ENCODE measurements around the gene RIC1.

The RIC1 gene

DNA sequence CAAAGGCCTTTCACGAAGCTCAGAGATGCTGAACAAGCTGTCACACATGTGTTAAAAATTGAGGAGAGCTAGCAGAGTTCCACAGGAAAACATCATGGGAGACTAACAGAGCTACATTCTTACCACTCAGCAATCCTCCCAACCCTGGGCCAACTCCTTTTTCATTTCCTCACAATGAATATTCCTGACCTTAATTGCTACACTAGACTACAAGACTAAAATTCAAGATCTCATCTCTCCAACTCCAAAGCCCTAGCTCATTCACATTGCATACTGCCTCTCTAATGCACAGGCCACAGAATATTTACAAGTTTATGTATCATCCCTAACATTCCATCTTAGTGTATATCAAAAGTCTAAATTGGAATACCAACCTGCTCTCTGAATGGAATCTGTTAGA lies 182.8 kb downstream of the RIC1 start:
- Histone ChIP-seq H3K4me3 (ENCODE audit: low read depth, low read length) (no peak overlapping the region), H3K4me1 (ENCODE audit: control insufficient read depth, insufficient read depth, low read length) (no peaks in the 10 kb centered on the region), H3K9ac (ENCODE audit: low read depth, low read length) (no peak overlapping the region), H3K9me3 (ENCODE audit: control insufficient read depth, insufficient read depth, low read length) (no peaks in the 10 kb centered on the region), H3K27ac (ENCODE audit: low read depth, low read length) (no peak overlapping the region), H3K36me3 (ENCODE audit: control insufficient read depth, insufficient read depth, low read length) (peaks cover 18% of the 10 kb centered on the region), H3K27me3 (ENCODE audit: control insufficient read depth, insufficient read depth, low read length) (no peaks in the 10 kb centered on the region)

DNA sequence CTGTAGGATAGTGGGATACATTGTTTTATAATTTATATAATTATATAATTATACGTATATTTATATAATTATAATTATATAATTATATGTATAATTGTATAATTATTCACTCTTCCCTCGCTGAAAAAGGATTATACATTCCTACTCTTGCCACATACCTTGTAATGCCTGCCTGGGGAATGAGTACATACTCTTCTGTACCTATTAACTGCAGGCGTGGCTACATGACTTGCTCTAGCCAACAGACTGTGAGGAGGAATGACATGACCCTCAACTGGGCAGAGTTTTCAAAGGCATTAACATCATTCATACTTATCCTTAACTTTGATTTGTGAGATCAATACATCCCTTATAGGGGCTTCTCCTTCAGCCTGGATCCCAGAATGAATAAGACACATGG lies 184.9 kb downstream of the RIC1 start:
- Histone ChIP-seq H3K4me1 (ENCODE audit: control insufficient read depth, insufficient read depth, low read length) (no peaks in the 10 kb centered on the region), H3K36me3 (ENCODE audit: control insufficient read depth, insufficient read depth, low read length) (peaks cover 26% of the 10 kb centered on the region), H3K27ac (ENCODE audit: low read depth, low read length) (no peak overlapping the region), H3K4me3 (ENCODE audit: low read depth, low read length) (no peak overlapping the region), H3K9me3 (ENCODE audit: control insufficient read depth, insufficient read depth, low read length) (no peaks in the 10 kb centered on the region), H3K27me3 (ENCODE audit: control insufficient read depth, insufficient read depth, low read length) (no peaks in the 10 kb centered on the region), H3K9ac (ENCODE audit: low read depth, low read length) (no peak overlapping the region)

DNA sequence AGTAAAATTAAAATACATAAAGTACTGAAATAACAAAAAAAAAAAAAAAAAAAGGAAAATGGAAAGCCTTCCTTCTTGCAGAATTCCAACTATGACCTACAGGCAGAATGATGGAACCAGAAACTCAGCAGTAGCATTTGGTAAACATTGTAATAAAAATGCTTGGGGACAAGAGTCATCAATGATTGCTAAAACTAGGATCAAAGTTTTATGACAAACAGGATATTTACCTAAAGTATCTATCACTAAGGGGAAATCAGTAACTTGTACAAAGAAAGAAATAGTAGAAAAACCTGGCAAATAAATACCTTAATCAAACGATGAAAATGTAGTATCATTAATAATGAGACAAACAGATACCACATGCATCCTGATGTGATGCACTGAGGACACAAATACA lies 186.6 kb downstream of the RIC1 start:
- Histone ChIP-seq H3K36me3 (ENCODE audit: control insufficient read depth, insufficient read depth, low read length) (peaks cover 17% of the 10 kb centered on the region; the same call in 1 of the 2 replicates), H3K27ac (ENCODE audit: low read depth, low read length) (no peak overlapping the region), H3K9ac (ENCODE audit: low read depth, low read length) (no peak overlapping the region), H3K4me3 (ENCODE audit: low read depth, low read length) (no peak overlapping the region), H3K4me1 (ENCODE audit: control insufficient read depth, insufficient read depth, low read length) (no peaks in the 10 kb centered on the region), H3K27me3 (ENCODE audit: control insufficient read depth, insufficient read depth, low read length) (no peaks in the 10 kb centered on the region), H3K9me3 (ENCODE audit: control insufficient read depth, insufficient read depth, low read length) (no peaks in the 10 kb centered on the region)

DNA sequence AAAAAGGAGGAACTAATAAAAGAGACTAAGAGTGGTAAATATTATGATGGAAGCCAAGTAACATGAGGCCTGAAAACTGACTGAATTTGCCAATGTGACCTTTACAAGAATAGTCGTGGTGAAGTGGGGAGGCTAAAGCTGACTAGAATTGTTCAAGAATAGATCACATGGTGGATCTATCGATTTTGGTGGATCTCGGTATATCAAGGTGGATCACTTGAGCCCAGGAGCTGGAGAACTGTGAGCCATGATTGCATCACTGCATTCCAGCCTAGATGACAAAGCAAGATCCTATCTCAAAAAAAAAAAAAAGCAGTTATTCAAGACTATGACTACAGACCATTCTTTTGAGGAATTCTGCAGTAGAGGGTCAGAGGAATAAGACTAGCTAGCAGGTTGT lies 189.0 kb downstream of the RIC1 start:
- Histone ChIP-seq H3K9me3 (ENCODE audit: control insufficient read depth, insufficient read depth, low read length) (no peaks in the 10 kb centered on the region), H3K36me3 (ENCODE audit: control insufficient read depth, insufficient read depth, low read length) (peaks cover 25% of the 10 kb centered on the region), H3K4me3 (ENCODE audit: low read depth, low read length) (no peak overlapping the region), H3K9ac (ENCODE audit: low read depth, low read length) (no peak overlapping the region), H3K4me1 (ENCODE audit: control insufficient read depth, insufficient read depth, low read length) (no peaks in the 10 kb centered on the region), H3K27ac (ENCODE audit: low read depth, low read length) (no peak overlapping the region), H3K27me3 (ENCODE audit: control insufficient read depth, insufficient read depth, low read length) (no peaks in the 10 kb centered on the region)

DNA sequence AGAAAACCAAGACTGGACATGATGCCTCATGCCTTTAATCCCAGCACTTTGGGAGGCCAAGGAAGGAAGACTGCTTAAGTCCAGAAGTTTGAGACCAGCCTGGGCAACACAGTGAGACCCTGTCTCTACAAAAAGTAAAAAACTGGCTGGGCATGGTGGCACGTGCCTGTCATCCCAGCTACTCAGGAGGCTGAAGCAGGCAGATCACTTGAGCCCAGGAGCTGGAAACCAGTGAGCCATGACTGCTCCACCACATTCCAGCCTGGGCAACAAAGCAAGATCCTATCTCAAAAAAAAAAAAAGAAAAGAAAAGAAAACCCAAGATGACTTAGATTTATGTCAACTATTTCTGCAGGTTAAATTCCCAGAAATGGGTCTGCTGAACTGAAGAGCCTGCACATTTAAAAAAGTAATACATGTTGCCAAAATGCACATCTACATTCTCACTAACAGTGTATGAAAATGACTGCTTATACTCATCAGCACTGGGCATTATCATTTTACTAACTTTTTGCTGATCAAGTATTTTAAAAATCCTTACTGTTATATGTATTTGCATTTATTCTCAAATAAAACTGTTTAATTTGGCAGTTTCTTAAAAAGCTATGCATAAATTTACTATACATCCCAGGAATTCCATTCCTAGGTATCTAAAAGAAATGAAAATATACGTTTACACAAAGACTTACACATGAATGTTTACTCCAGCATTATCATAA lies 189.7 kb downstream of the RIC1 start:
- Histone ChIP-seq H3K27ac (ENCODE audit: low read depth, low read length) (no peak overlapping the region), H3K4me3 (ENCODE audit: low read depth, low read length) (no peak overlapping the region), H3K4me1 (ENCODE audit: control insufficient read depth, insufficient read depth, low read length) (no peaks in the 10 kb centered on the region)

DNA sequence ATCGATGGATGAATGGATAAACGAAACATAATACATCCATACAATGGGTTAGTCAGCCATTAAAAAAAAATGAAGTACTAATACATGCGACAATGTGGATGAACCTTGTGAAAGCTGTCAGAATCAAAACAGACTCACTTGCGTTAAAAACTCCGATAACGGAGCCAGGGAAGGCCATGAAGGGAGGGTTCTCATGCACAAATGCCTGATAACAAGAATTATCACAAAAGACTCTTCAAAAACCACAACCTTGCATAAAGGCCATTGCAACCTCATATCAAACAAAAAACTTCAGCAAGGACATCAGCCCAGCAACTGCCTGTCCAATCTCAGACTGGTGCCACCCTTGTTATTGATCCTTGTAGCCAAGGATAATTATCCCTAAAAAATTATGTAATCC lies 190.3 kb downstream of the RIC1 start:
- Histone ChIP-seq H3K4me1 (ENCODE audit: control insufficient read depth, insufficient read depth, low read length) (no peaks in the 10 kb centered on the region), H3K9me3 (ENCODE audit: control insufficient read depth, insufficient read depth, low read length) (no peaks in the 10 kb centered on the region), H3K27me3 (ENCODE audit: control insufficient read depth, insufficient read depth, low read length) (no peaks in the 10 kb centered on the region), H3K9ac (ENCODE audit: low read depth, low read length) (no peak overlapping the region), H3K27ac (ENCODE audit: low read depth, low read length) (no peak overlapping the region), H3K4me3 (ENCODE audit: low read depth, low read length) (no peak overlapping the region), H3K36me3 (ENCODE audit: control insufficient read depth, insufficient read depth, low read length) (peaks cover 35% of the 10 kb centered on the region)

More for the DNA sequence above, 189.7 kb downstream of the RIC1 start:
- Histone ChIP-seq H3K9ac (ENCODE audit: low read depth, low read length) (no peak overlapping the region), H3K27me3 (ENCODE audit: control insufficient read depth, insufficient read depth, low read length) (no peaks in the 10 kb centered on the region), H3K36me3 (ENCODE audit: control insufficient read depth, insufficient read depth, low read length) (peaks cover 29% of the 10 kb centered on the region), H3K9me3 (ENCODE audit: control insufficient read depth, insufficient read depth, low read length) (no peaks in the 10 kb centered on the region)

DNA sequence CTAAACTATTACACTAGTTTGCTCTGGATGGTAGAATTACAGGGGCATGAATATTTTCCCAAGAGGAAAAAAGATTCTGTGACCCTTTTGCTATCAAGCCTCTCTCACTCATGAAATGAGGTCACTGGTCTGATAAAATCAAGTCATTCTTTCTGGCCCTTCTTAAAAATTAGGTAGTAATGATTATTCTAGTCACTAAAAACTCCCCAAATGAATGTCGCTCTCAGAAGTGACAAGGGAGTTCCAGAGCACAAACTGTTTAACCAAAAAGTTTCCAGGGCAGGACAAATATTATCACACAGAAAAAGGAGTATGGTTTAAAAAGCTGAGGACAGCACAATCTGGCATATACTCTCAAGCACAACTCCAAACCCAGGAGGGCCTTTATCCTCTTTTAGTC lies 191.5 kb downstream of the RIC1 start:
- Histone ChIP-seq H3K36me3 (ENCODE audit: control insufficient read depth, insufficient read depth, low read length) (peaks cover 40% of the 10 kb centered on the region), H3K9me3 (ENCODE audit: control insufficient read depth, insufficient read depth, low read length) (no peaks in the 10 kb centered on the region), H3K27me3 (ENCODE audit: control insufficient read depth, insufficient read depth, low read length) (no peaks in the 10 kb centered on the region), H3K9ac (ENCODE audit: low read depth, low read length) (no peak overlapping the region), H3K4me1 (ENCODE audit: control insufficient read depth, insufficient read depth, low read length) (no peaks in the 10 kb centered on the region), H3K27ac (ENCODE audit: low read depth, low read length) (no peak overlapping the region), H3K4me3 (ENCODE audit: low read depth, low read length) (no peak overlapping the region)

DNA sequence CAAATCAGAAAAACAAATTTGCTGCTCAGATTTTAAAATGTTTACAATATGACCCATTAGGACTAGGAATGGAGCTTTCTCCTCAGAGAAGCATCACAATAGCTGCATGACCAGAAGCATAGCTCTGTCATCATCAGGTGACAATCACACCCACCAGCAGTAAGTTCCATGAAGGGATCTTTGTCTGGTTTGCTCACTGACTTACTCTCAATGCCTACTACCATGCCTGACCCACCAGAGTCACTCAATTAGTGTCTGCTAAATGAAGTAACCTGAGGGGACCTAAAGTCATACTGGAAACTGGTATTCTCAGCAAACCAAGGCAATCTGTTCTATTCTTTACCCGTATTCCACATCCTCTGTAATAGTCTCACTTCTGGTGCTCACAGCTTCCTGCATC lies 196.3 kb downstream of the RIC1 start:
- H3K4me1 ChIP-seq (ENCODE audit: control insufficient read depth, insufficient read depth, low read length) = no peaks in the 10 kb centered on the region
- no peak overlapping the region for H3K27ac ChIP-seq (ENCODE audit: low read depth, low read length)
- no peaks in the 10 kb centered on the region for H3K9me3 ChIP-seq (ENCODE audit: control insufficient read depth, insufficient read depth, low read length)
- H3K9ac ChIP-seq (ENCODE audit: low read depth, low read length) = no peak overlapping the region
- peaks cover 49% of the 10 kb centered on the region for H3K36me3 ChIP-seq (ENCODE audit: control insufficient read depth, insufficient read depth, low read length)
- no peaks in the 10 kb centered on the region for H3K27me3 ChIP-seq (ENCODE audit: control insufficient read depth, insufficient read depth, low read length)
- H3K4me3 ChIP-seq (ENCODE audit: low read depth, low read length) = no peak overlapping the region

All from HUES48 (cell line).